Measurements from ENCODE around the gene RDM1.

- TF ChIP-seq USF2 (IDR thresholded peaks at IDR 0.05; ENCODE audit: low read depth, low read length): no peak
- TF ChIP-seq CTCF (conservative IDR thresholded peaks at IDR 0.05; ENCODE audit: low read depth, low read length): no peak
- TF ChIP-seq RAD21 (IDR thresholded peaks at IDR 0.05; ENCODE audit: low read length): no peak
- TF ChIP-seq NFE2L2 (IDR thresholded peaks at IDR 0.05; ENCODE audit: low read depth, low read length): no peak
- TF ChIP-seq POLR2A (IDR thresholded peaks at IDR 0.05; ENCODE audit: low read depth, low read length): no peak
- no peak for TF ChIP-seq MXI1 (IDR thresholded peaks at IDR 0.05; ENCODE audit: borderline replicate concordance, low read depth, low read length)
- TF ChIP-seq RCOR1 (IDR thresholded peaks at IDR 0.05; ENCODE audit: insufficient replicate concordance, low read length): no peak
- no peak for TF ChIP-seq SMC3 (IDR thresholded peaks at IDR 0.05; ENCODE audit: low read depth, low read length)
- no peak for TF ChIP-seq CHD1 (IDR thresholded peaks at IDR 0.05; ENCODE audit: low read depth, low read length)
- no peak for TF ChIP-seq ELK1 (IDR thresholded peaks at IDR 0.05; ENCODE audit: borderline replicate concordance, low read depth, low read length)
- no peak for TF ChIP-seq RFX5 (IDR thresholded peaks at IDR 0.05; ENCODE audit: low read depth, low read length)
- no peak for TF ChIP-seq BHLHE40 (IDR thresholded peaks at IDR 0.05; ENCODE audit: low read depth, low read length)
- TF ChIP-seq CEBPB (IDR thresholded peaks at IDR 0.05; ENCODE audit: low read depth, low read length): no peak
Measured at GRCh38 chr17:35901631-35902175, 28.9 kb downstream of the RDM1 start.
